ENCODE data around the gene NKIRAS1.

- TF ChIP-seq POLR2A (IDR thresholded peaks at IDR 0.05; ENCODE audit: low read depth, low read length) (no peak), POLR2AphosphoS5 (IDR thresholded peaks at IDR 0.05; ENCODE audit: low read depth, low read length) (no peak), POU2F2 (IDR thresholded peaks at IDR 0.05; ENCODE audit: low read depth, low read length) (no peak)
These were observed 28.1 kb downstream of the NKIRAS1 start for GRCh38 chr3:23888617-23889228.
